ENCODE results near the gene RAI1.

Gene RAI1

GRCh38 chr17:17664064-17664452 lies 17.2 kb upstream of the RAI1 start:
- Histone ChIP-seq H3K4me1 (no peaks in the 10 kb centered on the region), H3K9me3 (ENCODE audit: control insufficient read depth, low read length) (no peaks in the 10 kb centered on the region), H3K79me2 (no peaks in the 10 kb centered on the region), H3K36me3 (ENCODE audit: control insufficient read depth, insufficient read depth, low read length) (no peaks in the 10 kb centered on the region), H3K4me3 (ENCODE audit: low read depth, low read length) (no peak overlapping the region), H3K9ac (no peak overlapping the region), H2AFZ (no peak overlapping the region), H3K27ac (no peak overlapping the region), H3K4me2 (ENCODE audit: low read length) (no peak overlapping the region), H3K27me3 (ENCODE audit: control insufficient read depth, insufficient read depth, low read length) (no peaks in the 10 kb centered on the region)
- no peak for TF ChIP-seq CTCF (IDR thresholded peaks at IDR 0.05)

DNA sequence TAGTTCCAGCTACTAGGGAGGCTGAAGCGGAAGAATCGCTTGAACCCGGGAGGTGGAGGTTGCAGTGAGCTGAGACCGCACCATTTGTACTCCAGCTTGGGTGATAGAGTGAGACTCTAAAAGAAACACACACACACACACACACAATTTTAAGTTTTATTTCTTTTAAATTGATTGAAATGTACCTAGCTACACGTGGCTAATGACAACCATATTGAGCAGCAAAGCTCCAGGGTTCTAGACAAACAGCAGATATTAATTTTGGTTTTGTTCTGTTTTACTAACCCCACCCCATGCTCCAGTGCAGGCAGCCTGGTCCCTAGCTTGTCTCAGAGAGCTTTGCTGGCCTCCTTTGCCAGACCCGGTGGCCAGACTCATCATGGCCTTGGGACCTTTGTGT lies 16.0 kb upstream of the RAI1 start:
- Histone ChIP-seq H3K4me2 (ENCODE audit: low read length) (no peak overlapping the region), H3K9ac (no peak overlapping the region), H3K4me3 (ENCODE audit: low read depth, low read length) (no peak overlapping the region), H2AFZ (no peak overlapping the region), H3K9me3 (ENCODE audit: control insufficient read depth, low read length) (no peaks in the 10 kb centered on the region), H3K4me1 (no peaks in the 10 kb centered on the region), H3K36me3 (ENCODE audit: control insufficient read depth, insufficient read depth, low read length) (no peaks in the 10 kb centered on the region), H3K27me3 (ENCODE audit: control insufficient read depth, insufficient read depth, low read length) (no peaks in the 10 kb centered on the region), H3K27ac (no peak overlapping the region), H3K79me2 (no peaks in the 10 kb centered on the region)
- TF ChIP-seq CTCF (IDR thresholded peaks at IDR 0.05): no peak

- Histone ChIP-seq H3K9ac (no peak overlapping the region), H3K79me2 (no peaks in the 10 kb centered on the region), H3K4me3 (ENCODE audit: low read depth, low read length) (no peak overlapping the region), H3K9me3 (ENCODE audit: control insufficient read depth, low read length) (no peaks in the 10 kb centered on the region), H3K4me2 (ENCODE audit: low read length) (no peak overlapping the region), H2AFZ (no peak overlapping the region), H3K4me1 (no peaks in the 10 kb centered on the region), H3K27ac (no peak overlapping the region), H3K27me3 (ENCODE audit: control insufficient read depth, insufficient read depth, low read length) (no peaks in the 10 kb centered on the region), H3K36me3 (ENCODE audit: control insufficient read depth, insufficient read depth, low read length) (no peaks in the 10 kb centered on the region)
- TF ChIP-seq CTCF (IDR thresholded peaks at IDR 0.05): no peak
Measured at GRCh38 chr17:17666111-17666714, 15.0 kb upstream of the RAI1 start.

DNA sequence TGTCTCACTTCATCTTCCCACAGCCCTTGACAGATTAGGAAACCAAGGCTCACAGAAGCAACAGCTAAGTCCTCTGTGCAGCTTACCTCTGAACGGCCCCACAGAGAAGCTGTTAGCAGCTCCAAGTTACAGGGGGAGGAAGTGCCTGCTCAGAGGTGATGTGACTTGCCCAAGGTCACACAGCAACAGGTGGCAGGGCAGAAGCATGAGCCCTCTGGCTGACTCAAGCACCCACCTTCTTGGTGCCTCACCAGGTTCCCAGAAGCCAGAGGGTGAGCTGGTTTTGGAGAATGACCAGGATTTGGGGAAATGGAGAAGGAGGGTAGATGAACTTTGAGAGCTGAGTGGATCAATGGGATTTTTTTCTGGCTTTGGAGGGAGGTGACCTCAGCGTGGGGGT lies 14.0 kb upstream of the RAI1 start:
- Histone ChIP-seq H3K27ac (no peak overlapping the region), H3K27me3 (ENCODE audit: control insufficient read depth, insufficient read depth, low read length) (no peaks in the 10 kb centered on the region), H3K9me3 (ENCODE audit: control insufficient read depth, low read length) (no peaks in the 10 kb centered on the region), H3K4me2 (ENCODE audit: low read length) (no peak overlapping the region), H3K4me1 (no peaks in the 10 kb centered on the region), H3K36me3 (ENCODE audit: control insufficient read depth, insufficient read depth, low read length) (no peaks in the 10 kb centered on the region), H3K79me2 (no peaks in the 10 kb centered on the region), H2AFZ (no peak overlapping the region), H3K9ac (no peak overlapping the region), H3K4me3 (ENCODE audit: low read depth, low read length) (no peak overlapping the region)
- TF ChIP-seq CTCF (IDR thresholded peaks at IDR 0.05): no peak

DNA sequence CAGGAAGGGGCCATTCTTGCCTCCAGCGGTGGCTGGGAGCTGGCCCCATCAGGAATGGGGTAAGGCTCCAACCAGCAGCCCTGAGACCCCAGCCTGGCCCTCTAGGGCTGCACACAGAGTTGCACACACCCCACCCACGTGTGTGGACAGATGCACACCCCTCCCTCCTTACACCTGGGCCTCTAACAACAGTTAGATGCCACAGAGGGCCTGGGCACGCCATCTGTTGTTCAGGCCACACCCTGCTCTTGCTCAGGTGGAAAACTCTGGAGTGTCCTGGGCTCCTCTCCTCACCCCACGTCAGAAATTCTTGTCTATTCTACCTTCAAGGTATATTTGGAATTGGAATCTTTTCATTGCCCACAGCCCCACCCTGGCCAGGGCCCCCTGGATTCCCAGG lies 13.3 kb upstream of the RAI1 start:
- Histone ChIP-seq H3K9me3 (ENCODE audit: control insufficient read depth, low read length) (no peaks in the 10 kb centered on the region), H3K27me3 (ENCODE audit: control insufficient read depth, insufficient read depth, low read length) (no peaks in the 10 kb centered on the region), H3K4me3 (ENCODE audit: low read depth, low read length) (no peak overlapping the region), H3K36me3 (ENCODE audit: control insufficient read depth, insufficient read depth, low read length) (no peaks in the 10 kb centered on the region), H3K79me2 (no peaks in the 10 kb centered on the region), H3K27ac (no peak overlapping the region), H3K4me2 (ENCODE audit: low read length) (no peak overlapping the region), H3K9ac (no peak overlapping the region), H2AFZ (no peak overlapping the region), H3K4me1 (no peaks in the 10 kb centered on the region)
- TF ChIP-seq CTCF (IDR thresholded peaks at IDR 0.05): no peak
